ENCODE results near the gene SLC10A7.

SLC10A7 gene

DNA sequence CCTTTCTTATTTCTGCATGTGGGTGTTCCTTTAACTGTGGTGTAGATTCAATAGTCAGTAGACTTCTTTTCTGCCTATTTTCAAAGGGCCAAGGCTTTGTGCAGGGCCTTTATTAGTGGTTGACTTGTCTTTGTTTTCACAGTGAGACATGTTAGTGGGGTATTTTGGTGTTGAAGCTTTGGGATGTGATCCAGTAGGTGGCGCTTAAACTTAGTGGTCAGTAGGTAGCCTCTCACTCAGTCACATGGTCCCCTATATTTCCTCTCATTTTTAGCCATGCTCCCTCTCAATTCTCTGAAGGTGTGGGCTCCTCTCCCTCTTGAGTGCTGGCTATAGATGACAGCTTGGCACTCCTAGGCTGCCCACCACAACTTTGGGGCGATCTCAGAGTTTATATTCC lies 23.4 kb upstream of the SLC10A7 start:
- Histone ChIP-seq H3K4me3 (ENCODE audit: severe bottlenecking) (no peak overlapping the region), H3K9me3 (ENCODE audit: severe bottlenecking) (no peaks in the 10 kb centered on the region)
- TF ChIP-seq, protein P1, sequence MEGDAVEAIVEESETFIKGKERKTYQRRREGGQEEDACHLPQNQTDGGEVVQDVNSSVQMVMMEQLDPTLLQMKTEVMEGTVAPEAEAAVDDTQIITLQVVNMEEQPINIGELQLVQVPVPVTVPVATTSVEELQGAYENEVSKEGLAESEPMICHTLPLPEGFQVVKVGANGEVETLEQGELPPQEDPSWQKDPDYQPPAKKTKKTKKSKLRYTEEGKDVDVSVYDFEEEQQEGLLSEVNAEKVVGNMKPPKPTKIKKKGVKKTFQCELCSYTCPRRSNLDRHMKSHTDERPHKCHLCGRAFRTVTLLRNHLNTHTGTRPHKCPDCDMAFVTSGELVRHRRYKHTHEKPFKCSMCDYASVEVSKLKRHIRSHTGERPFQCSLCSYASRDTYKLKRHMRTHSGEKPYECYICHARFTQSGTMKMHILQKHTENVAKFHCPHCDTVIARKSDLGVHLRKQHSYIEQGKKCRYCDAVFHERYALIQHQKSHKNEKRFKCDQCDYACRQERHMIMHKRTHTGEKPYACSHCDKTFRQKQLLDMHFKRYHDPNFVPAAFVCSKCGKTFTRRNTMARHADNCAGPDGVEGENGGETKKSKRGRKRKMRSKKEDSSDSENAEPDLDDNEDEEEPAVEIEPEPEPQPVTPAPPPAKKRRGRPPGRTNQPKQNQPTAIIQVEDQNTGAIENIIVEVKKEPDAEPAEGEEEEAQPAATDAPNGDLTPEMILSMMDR (IDR thresholded peaks at IDR 0.05; ENCODE audit: poor library complexity, severe bottlenecking) = peak; percentile 36

DNA sequence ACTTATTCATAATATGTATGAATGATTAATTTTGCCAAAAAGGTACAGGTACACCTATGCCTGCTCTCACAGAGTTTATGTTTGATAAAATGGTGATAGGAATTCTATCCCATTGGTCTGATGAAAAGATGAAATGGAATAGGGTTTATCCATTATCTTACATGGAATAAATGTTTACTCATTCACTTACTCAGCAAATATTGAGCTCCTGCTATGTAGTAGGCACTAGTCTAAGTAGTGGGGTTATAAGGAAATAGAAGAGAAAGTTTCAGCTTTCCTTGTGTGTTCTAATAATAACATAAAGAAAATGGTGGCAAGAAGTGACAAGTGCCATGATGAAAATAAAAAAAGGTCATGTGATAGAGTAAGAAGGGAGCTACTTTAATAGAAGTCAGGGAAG lies 12.4 kb upstream of the SLC10A7 start:
- DNase-seq (ENCODE audit: low spot score) (no peak), ATAC-seq (ENCODE audit: low read depth) (no peak)
- no peaks in the 10 kb centered on the region for H3K4me1 ChIP-seq (ENCODE audit: insufficient read depth, poor library complexity, severe bottlenecking)
- H3K9me3 ChIP-seq (ENCODE audit: severe bottlenecking) = no peaks in the 10 kb centered on the region
- TF ChIP-seq, protein P1 (IDR thresholded peaks at IDR 0.05; ENCODE audit: poor library complexity, severe bottlenecking) = no peak
- no peaks in the 10 kb centered on the region for H3K36me3 ChIP-seq (ENCODE audit: low read depth)
- no peak overlapping the region for H3K27ac ChIP-seq (ENCODE audit: poor library complexity, severe bottlenecking)
- no peak overlapping the region for H3K4me3 ChIP-seq (ENCODE audit: severe bottlenecking)
- H3K27me3 ChIP-seq (ENCODE audit: insufficient read depth, poor library complexity, severe bottlenecking) = no peaks in the 10 kb centered on the region

More for the DNA sequence above, 23.4 kb upstream of the SLC10A7 start:
- no peak overlapping the region for H3K27ac ChIP-seq (ENCODE audit: poor library complexity, severe bottlenecking)
- DNase-seq (ENCODE audit: low spot score) (no peak), ATAC-seq (ENCODE audit: low read depth) (peak; percentile 56; the same call in 1 of the 3 replicates)
- H3K27me3 ChIP-seq (ENCODE audit: insufficient read depth, poor library complexity, severe bottlenecking) = no peaks in the 10 kb centered on the region
- no peaks in the 10 kb centered on the region for H3K36me3 ChIP-seq (ENCODE audit: low read depth)
- no peaks in the 10 kb centered on the region for H3K4me1 ChIP-seq (ENCODE audit: insufficient read depth, poor library complexity, severe bottlenecking)

DNA sequence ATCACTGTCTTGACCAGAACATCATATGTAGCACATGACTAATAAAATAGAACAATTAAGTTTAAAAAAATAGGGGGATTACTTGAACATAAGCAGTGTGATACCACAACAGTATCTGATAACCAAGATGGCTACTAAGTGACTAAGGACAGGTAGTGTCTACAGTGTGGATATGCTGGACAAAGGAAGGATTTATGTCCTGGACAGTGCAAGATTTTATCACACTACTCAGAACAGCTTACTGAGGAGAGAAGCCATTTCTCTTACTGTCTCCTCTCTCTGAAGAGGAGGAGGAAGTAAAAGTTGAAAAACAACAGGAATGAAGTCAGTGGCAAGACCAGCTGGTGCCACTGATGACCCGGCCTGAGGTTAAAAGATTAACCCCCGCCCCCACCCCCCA lies 4.0 kb upstream of the SLC10A7 start:
- H3K27ac ChIP-seq (ENCODE audit: poor library complexity, severe bottlenecking) = no peak overlapping the region
- TF ChIP-seq, protein P1 (IDR thresholded peaks at IDR 0.05; ENCODE audit: poor library complexity, severe bottlenecking) = no peak
- peaks cover 5% of the 10 kb centered on the region for H3K4me1 ChIP-seq (ENCODE audit: insufficient read depth, poor library complexity, severe bottlenecking)
- H3K36me3 ChIP-seq (ENCODE audit: low read depth) = no peaks in the 10 kb centered on the region
- no peaks in the 10 kb centered on the region for H3K9me3 ChIP-seq (ENCODE audit: severe bottlenecking)
- DNase-seq (ENCODE audit: low spot score) (no peak), ATAC-seq (ENCODE audit: low read depth) (no peak)
- no peaks in the 10 kb centered on the region for H3K27me3 ChIP-seq (ENCODE audit: insufficient read depth, poor library complexity, severe bottlenecking)
- no peak overlapping the region for H3K4me3 ChIP-seq (ENCODE audit: severe bottlenecking)

DNA sequence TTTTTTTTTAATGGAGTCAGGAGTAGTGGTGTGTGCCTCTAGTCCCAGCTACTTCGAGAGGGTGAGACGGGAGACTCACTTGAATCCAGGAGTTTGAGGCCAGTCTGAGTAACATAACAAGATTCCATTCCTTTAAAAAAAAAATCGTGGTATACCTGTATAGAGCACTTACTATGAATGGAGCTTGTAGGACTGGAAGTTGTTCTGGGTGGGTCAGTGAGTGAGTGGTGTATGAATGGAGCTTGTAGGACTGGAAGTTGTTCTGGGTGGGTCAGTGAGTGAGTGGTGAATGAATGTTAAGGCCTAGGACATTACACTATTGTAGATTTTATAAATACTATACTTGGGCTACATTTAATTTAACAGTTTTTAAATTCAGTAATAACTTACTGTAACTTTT lies 2.9 kb upstream of the SLC10A7 start:
- TF ChIP-seq, protein P1 (IDR thresholded peaks at IDR 0.05; ENCODE audit: poor library complexity, severe bottlenecking) = no peak
- Histone ChIP-seq H3K9me3 (ENCODE audit: severe bottlenecking) (no peaks in the 10 kb centered on the region), H3K4me1 (ENCODE audit: insufficient read depth, poor library complexity, severe bottlenecking) (peaks cover 10% of the 10 kb centered on the region), H3K27me3 (ENCODE audit: insufficient read depth, poor library complexity, severe bottlenecking) (no peaks in the 10 kb centered on the region), H3K27ac (ENCODE audit: poor library complexity, severe bottlenecking) (no peak overlapping the region), H3K36me3 (ENCODE audit: low read depth) (no peaks in the 10 kb centered on the region), H3K4me3 (ENCODE audit: severe bottlenecking) (no peak overlapping the region)
- DNase-seq (ENCODE audit: low spot score) (no peak), ATAC-seq (ENCODE audit: low read depth) (no peak)

DNA sequence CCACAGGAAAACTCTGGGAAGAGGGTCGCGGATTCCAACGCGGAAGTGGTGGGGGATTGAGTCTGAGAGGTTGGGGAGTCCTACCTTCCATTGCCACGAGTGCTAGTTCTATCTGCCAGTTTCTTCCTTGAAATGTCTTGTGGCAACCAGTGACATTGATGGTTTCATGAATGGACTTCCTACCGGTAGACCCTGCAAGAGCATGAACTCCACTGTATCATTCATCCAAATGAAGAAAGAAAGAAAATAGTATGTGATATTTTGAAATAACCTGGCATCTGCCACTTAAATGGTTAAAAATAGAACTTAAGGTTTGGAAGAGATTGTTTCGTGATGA lies 1.1 kb upstream of the SLC10A7 start:
- no peak for DNase-seq (ENCODE audit: low spot score)
- peak overlapping the region; percentile 79 for H3K4me3 ChIP-seq (ENCODE audit: severe bottlenecking)
- H3K9me3 ChIP-seq (ENCODE audit: severe bottlenecking) = no peaks in the 10 kb centered on the region
- peak overlapping the region; percentile 46 for H3K27ac ChIP-seq (ENCODE audit: poor library complexity, severe bottlenecking)
- no peaks in the 10 kb centered on the region for H3K27me3 ChIP-seq (ENCODE audit: insufficient read depth, poor library complexity, severe bottlenecking)
- H3K4me1 ChIP-seq (ENCODE audit: insufficient read depth, poor library complexity, severe bottlenecking) = peaks cover 12% of the 10 kb centered on the region
- no peaks in the 10 kb centered on the region for H3K36me3 ChIP-seq (ENCODE audit: low read depth)
- ATAC-seq (ENCODE audit: low read depth) = no peak; the same call in 2 of the 3 replicates
- TF ChIP-seq, protein P1 (IDR thresholded peaks at IDR 0.05; ENCODE audit: poor library complexity, severe bottlenecking) = no peak

Data from RWPE2 (cell line).